ENCODE results near the gene RPL41. TPM values are rescaled to one million over a fixed set of nuclear protein-coding genes. Genes with fewer than 3 reads are reported as not detected.
A peak's percentile ranks its signal among the peaks of the same experiment; 100 is the strongest.

The RPL41 gene
- total and polyA plus RNA-seq, 4 donors: 979 to 2,155 (median 1,482) TPM

DNA sequence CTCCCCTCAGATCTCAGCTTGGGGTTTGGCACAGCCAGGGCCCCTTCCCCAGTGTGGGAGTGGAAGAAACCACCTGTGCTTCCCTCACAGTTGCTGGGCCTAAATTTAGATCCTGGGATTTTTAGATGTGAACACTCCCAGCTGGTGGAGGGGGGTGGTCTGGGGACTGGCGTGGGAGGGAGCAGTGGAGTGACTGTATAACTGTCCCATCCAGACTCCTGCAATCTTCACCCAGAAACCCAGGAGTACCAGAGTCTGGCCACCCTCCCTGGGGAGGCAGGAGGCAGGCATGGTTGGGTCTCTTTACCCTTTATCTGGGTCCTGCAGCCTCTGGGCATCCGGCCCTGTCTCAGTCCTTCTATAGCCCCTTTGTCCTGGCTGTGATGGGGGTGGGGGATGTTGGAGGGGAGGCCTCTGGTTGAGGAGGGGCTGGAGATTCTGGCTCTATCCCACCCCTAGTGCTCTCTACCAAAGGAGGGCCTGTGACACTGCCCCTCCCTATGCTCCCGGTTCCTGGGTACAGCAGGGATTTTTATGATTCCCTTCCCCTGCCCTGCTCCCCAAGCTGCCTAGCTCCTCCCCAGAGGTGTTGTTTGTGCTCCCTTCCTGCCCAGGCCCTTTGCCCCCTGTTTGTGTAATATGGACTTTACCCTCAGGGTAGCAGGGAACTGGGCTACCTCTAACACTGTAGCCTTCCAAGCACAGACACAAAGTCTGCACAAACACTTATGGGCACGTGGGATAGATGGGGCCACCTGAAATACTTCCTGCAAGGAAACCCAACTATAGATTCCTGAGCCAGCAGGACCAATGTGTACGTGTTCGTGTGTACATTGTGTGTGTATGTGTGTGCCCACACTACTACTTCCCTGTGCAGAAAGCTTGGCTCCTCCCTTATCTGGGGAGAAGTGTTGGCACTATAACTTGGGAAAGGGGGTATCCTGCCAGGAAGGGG, 34.8 kb upstream of the RPL41 start:
- peaks cover 4 to 18% (median 11%) of the 10 kb centered on the region in 4 donors for H3K36me3 ChIP-seq (ENCODE audit: control insufficient read depth in 4 of 4, insufficient read depth in 3 of 4, low read depth in 1 of 4, low read length in 3 of 4)
- peak overlapping the region; percentile 93 to 99 for H3K27ac ChIP-seq (ENCODE audit: low read depth in 1 of 2, low read length in 2 of 2)
- no peaks in the 10 kb centered on the region for H3K9me3 ChIP-seq (ENCODE audit: control insufficient read depth in 4 of 4, low read length in 3 of 4)
- H3K4me1 ChIP-seq (ENCODE audit: control insufficient read depth in 4 of 4, insufficient read depth in 4 of 4, low read length in 3 of 4): peaks cover 12 to 42% (median 35%) of the 10 kb centered on the region in 4 donors
- H3K4me3 ChIP-seq (ENCODE audit: low read depth in 1 of 3, low read length in 3 of 3): peak overlapping the region; percentile 59 to 88 (median 84)
- H3K9ac ChIP-seq (ENCODE audit: low read depth in 1 of 2, low read length in 2 of 2): peak overlapping the region; percentile 87 to 92
- TF ChIP-seq NR2F2 (IDR thresholded peaks at IDR 0.05): peak; percentile 92
- peak; percentile 95 to 97 for TF ChIP-seq RXRA (IDR thresholded peaks at IDR 0.05)
- TF ChIP-seq, protein P1, sequence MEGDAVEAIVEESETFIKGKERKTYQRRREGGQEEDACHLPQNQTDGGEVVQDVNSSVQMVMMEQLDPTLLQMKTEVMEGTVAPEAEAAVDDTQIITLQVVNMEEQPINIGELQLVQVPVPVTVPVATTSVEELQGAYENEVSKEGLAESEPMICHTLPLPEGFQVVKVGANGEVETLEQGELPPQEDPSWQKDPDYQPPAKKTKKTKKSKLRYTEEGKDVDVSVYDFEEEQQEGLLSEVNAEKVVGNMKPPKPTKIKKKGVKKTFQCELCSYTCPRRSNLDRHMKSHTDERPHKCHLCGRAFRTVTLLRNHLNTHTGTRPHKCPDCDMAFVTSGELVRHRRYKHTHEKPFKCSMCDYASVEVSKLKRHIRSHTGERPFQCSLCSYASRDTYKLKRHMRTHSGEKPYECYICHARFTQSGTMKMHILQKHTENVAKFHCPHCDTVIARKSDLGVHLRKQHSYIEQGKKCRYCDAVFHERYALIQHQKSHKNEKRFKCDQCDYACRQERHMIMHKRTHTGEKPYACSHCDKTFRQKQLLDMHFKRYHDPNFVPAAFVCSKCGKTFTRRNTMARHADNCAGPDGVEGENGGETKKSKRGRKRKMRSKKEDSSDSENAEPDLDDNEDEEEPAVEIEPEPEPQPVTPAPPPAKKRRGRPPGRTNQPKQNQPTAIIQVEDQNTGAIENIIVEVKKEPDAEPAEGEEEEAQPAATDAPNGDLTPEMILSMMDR (IDR thresholded peaks at IDR 0.05; ENCODE audit: low read depth, low read length, missing input control): no peak
- peak; percentile 57 to 74 for TF ChIP-seq EGR1 (IDR thresholded peaks at IDR 0.05; ENCODE audit: low read depth in 2 of 2)
- TF ChIP-seq, protein P2, sequence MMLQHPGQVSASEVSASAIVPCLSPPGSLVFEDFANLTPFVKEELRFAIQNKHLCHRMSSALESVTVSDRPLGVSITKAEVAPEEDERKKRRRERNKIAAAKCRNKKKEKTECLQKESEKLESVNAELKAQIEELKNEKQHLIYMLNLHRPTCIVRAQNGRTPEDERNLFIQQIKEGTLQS (IDR thresholded peaks at IDR 0.05): peak; percentile 80
- TF ChIP-seq SP1 (IDR thresholded peaks at IDR 0.05): peak; percentile 100
- TF ChIP-seq HNF4G (IDR thresholded peaks at IDR 0.05): peak; percentile 100
- TF ChIP-seq RAD21 (IDR thresholded peaks at IDR 0.05): peak; percentile 47 to 59
- TF ChIP-seq YY1 (IDR thresholded peaks at IDR 0.05): peak; percentile 83
- TF ChIP-seq, protein P3, sequence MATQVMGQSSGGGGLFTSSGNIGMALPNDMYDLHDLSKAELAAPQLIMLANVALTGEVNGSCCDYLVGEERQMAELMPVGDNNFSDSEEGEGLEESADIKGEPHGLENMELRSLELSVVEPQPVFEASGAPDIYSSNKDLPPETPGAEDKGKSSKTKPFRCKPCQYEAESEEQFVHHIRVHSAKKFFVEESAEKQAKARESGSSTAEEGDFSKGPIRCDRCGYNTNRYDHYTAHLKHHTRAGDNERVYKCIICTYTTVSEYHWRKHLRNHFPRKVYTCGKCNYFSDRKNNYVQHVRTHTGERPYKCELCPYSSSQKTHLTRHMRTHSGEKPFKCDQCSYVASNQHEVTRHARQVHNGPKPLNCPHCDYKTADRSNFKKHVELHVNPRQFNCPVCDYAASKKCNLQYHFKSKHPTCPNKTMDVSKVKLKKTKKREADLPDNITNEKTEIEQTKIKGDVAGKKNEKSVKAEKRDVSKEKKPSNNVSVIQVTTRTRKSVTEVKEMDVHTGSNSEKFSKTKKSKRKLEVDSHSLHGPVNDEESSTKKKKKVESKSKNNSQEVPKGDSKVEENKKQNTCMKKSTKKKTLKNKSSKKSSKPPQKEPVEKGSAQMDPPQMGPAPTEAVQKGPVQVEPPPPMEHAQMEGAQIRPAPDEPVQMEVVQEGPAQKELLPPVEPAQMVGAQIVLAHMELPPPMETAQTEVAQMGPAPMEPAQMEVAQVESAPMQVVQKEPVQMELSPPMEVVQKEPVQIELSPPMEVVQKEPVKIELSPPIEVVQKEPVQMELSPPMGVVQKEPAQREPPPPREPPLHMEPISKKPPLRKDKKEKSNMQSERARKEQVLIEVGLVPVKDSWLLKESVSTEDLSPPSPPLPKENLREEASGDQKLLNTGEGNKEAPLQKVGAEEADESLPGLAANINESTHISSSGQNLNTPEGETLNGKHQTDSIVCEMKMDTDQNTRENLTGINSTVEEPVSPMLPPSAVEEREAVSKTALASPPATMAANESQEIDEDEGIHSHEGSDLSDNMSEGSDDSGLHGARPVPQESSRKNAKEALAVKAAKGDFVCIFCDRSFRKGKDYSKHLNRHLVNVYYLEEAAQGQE (IDR thresholded peaks at IDR 0.05): peak; percentile 92
- peak in 1 of 2 donors; percentile 79 for TF ChIP-seq GABPA (IDR thresholded peaks at IDR 0.05 in 1 of 2, conservative IDR thresholded peaks at IDR 0.05 in 1 of 2)
- TF ChIP-seq, protein P4, sequence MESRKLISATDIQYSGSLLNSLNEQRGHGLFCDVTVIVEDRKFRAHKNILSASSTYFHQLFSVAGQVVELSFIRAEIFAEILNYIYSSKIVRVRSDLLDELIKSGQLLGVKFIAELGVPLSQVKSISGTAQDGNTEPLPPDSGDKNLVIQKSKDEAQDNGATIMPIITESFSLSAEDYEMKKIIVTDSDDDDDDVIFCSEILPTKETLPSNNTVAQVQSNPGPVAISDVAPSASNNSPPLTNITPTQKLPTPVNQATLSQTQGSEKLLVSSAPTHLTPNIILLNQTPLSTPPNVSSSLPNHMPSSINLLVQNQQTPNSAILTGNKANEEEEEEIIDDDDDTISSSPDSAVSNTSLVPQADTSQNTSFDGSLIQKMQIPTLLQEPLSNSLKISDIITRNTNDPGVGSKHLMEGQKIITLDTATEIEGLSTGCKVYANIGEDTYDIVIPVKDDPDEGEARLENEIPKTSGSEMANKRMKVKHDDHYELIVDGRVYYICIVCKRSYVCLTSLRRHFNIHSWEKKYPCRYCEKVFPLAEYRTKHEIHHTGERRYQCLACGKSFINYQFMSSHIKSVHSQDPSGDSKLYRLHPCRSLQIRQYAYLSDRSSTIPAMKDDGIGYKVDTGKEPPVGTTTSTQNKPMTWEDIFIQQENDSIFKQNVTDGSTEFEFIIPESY (IDR thresholded peaks at IDR 0.05): peak; percentile 92
- TF ChIP-seq HNF4A (conservative IDR thresholded peaks at IDR 0.05): peak; percentile 100
- peak; percentile 93 to 94 for TF ChIP-seq JUND (IDR thresholded peaks at IDR 0.05)
- TF ChIP-seq, protein P5, sequence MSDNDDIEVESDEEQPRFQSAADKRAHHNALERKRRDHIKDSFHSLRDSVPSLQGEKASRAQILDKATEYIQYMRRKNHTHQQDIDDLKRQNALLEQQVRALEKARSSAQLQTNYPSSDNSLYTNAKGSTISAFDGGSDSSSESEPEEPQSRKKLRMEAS (IDR thresholded peaks at IDR 0.05): peak; percentile 98
- TF ChIP-seq FOXA2 (IDR thresholded peaks at IDR 0.05): peak; percentile 84
- peak; percentile 87 for TF ChIP-seq TAF1 (conservative IDR thresholded peaks at IDR 0.05)
- peak; percentile 74 for TF ChIP-seq FOXA1 (IDR thresholded peaks at IDR 0.05)
- no peaks in the 10 kb centered on the region for H3K27me3 ChIP-seq (ENCODE audit: control insufficient read depth in 4 of 4, insufficient read depth in 4 of 4, low read length in 3 of 4)
- WGBS: 19% methylated on average over 6 of the region's 6 CpGs
- DNase-seq (ENCODE audit: low spot score): peak; percentile 65

Data from liver (tissue), 9 donors.